Mesendoderm (in vitro differentiated cells): ENCODE data around the gene NAIF1.
A peak's percentile ranks its signal among the peaks of the same experiment; 100 is the strongest.

ENCODE experiments used
- DNase-seq: peaks from one replicate; pipeline ENCODE4 v3.0.0; 2013
- H2AK5ac ChIP-seq: 2 replicates; pipeline ENCODE4 v1.6.1; 2013; ENCODE audit warnings: low read length, inconsistent platforms
- H2BK120ac ChIP-seq: 2 replicates; pipeline ENCODE4 v1.6.1; 2013; ENCODE audit warnings: low read depth, mild to moderate bottlenecking, low read length, moderate library complexity, mixed read lengths
- H2BK15ac ChIP-seq: replicated peaks from 2 replicates; pipeline ENCODE4 v1.6.1; 2013; ENCODE audit warnings: low read depth, mild to moderate bottlenecking, moderate library complexity
- H2BK5ac ChIP-seq: 2 replicates; pipeline ENCODE4 v1.6.1; 2013; ENCODE audit warnings: low read length, inconsistent platforms
- H3K18ac ChIP-seq: 2 replicates; pipeline ENCODE4 v1.6.1; 2013; ENCODE audit warnings: mild to moderate bottlenecking, low read length, mixed read lengths
- H3K23ac ChIP-seq: one replicate; pipeline ENCODE4 v1.6.1; 2013; ENCODE audit warnings: low read length
- H3K27ac ChIP-seq: 2 replicates; pipeline ENCODE4 v1.5.1; 2013; ENCODE audit warnings: low read depth, mild to moderate bottlenecking, inconsistent platforms, low read length, moderate library complexity
- H3K27me3 ChIP-seq: 2 replicates; pipeline ENCODE4 v1.6.1; 2013; ENCODE audit warnings: low read length, control low read depth, mild to moderate bottlenecking, inconsistent platforms; ENCODE audit not compliant: insufficient read depth, poor library complexity
- H3K36me3 ChIP-seq: 2 replicates; pipeline ENCODE4 v1.6.1; 2013; ENCODE audit warnings: low read length, inconsistent platforms; ENCODE audit not compliant: control insufficient read depth, insufficient read depth
- H3K4ac ChIP-seq: one replicate; pipeline ENCODE4 v1.6.1; 2013; ENCODE audit warnings: low read depth, mild to moderate bottlenecking, low read length, moderate library complexity
- H3K4me1 ChIP-seq: 2 replicates; pipeline ENCODE4 v1.6.1; 2013; ENCODE audit warnings: low read depth, low read length, inconsistent platforms; ENCODE audit not compliant: control insufficient read depth
- H3K4me2 ChIP-seq: 2 replicates; pipeline ENCODE4 v1.6.1; 2013; ENCODE audit warnings: low read length
- H3K4me3 ChIP-seq: 2 replicates; pipeline ENCODE4 v1.5.1; 2013; ENCODE audit warnings: mild to moderate bottlenecking, low read length
- H3K56ac ChIP-seq: one replicate; pipeline ENCODE4 v1.6.1; 2013; ENCODE audit warnings: low read length
- H3K79me1 ChIP-seq: 2 replicates; pipeline ENCODE4 v1.6.1; 2013; ENCODE audit warnings: low read length, inconsistent platforms
- H3K79me2 ChIP-seq: 2 replicates; pipeline ENCODE4 v1.6.1; 2013; ENCODE audit warnings: mild to moderate bottlenecking, low read length; ENCODE audit not compliant: control insufficient read depth, insufficient read depth
- H3K9ac ChIP-seq: 2 replicates; pipeline ENCODE4 v1.6.1; 2013; ENCODE audit warnings: low read length, inconsistent platforms
- H4K5ac ChIP-seq: one replicate; pipeline ENCODE4 v1.6.1; 2013; ENCODE audit warnings: low read length
- H4K8ac ChIP-seq: one replicate; pipeline ENCODE4 v1.6.1; 2013; ENCODE audit warnings: low read depth, mild to moderate bottlenecking, control low read depth, low read length, moderate library complexity
- WGBS: extraction: QIAGEN DNeasy Blood & Tissue Kit; methylation state at CpG from one replicate; pipeline ENCODE4 v1.1.7; 2013; ENCODE audit warnings: low lambda C conversion rate, missing lambda C conversion rate; ENCODE audit not compliant: insufficient coverage; ENCODE audit errors: extremely low coverage; 5-methylcytosine and 5-hydroxymethylcytosine counted together

The NAIF1 gene

DNA sequence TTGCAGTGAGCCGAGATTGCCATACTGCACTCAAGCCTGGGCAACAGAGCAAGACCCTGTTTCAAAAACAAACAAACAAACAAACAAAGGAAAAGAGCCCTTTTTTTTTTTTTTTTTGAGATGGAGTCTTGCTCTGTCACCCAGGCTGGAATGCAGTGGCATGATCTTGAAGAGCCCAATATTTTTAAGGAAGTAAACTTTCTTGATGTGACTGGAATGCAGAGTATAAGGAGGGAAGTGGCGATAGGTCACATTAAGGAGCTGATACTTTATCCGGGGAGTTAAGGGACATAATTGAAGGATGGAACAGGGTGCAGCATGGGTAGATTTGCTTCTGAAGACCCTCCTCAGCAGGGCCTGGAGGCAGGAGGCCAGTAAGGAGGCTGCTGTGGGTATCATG is 13.0 kb downstream of the NAIF1 start:
- Histone ChIP-seq H3K79me2 (no peaks in the 10 kb centered on the region), H3K4me1 (peaks cover 17% of the 10 kb centered on the region), H2BK15ac (no peak overlapping the region), H3K27me3 (no peaks in the 10 kb centered on the region), H3K9ac (no peak overlapping the region), H2AK5ac (no peak overlapping the region), H2BK5ac (no peak overlapping the region), H3K36me3 (no peaks in the 10 kb centered on the region), H3K4me3 (no peak overlapping the region), H3K23ac (no peak overlapping the region), H3K56ac (no peak overlapping the region), H2BK120ac (no peak overlapping the region), H3K79me1 (no peaks in the 10 kb centered on the region), H3K4ac (no peak overlapping the region), H4K8ac (no peak overlapping the region), H3K4me2 (no peak overlapping the region), H4K5ac (no peak overlapping the region), H3K18ac (no peak overlapping the region), H3K27ac (no peak overlapping the region)
- WGBS: no CpG with 5 or more reads among the region's 3 CpGs
- no peak for DNase-seq

DNA sequence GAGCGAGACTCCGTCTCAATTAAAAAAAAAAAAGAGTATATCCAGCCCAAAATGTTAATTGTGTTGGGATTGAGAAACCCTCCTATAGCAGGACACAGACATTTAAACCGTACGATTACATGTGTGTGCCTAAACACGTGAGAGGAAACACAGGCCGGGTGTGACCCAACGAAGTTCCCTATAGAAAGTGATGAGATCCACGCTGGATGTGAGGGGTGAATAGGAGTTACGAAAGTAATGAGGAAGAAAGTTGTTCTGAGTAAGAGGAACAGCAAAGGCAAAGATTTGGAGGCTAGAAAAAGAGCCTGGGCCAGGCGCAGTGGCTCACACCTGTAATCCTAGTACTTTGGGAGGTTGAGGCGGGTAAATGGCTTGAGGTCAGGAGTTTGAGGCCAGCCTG is 13.6 kb downstream of the NAIF1 start:
- H4K5ac ChIP-seq: no peak overlapping the region
- H3K27ac ChIP-seq: no peak overlapping the region
- no peak overlapping the region for H2BK15ac ChIP-seq
- no peak overlapping the region for H4K8ac ChIP-seq
- no peak overlapping the region for H2AK5ac ChIP-seq
- H2BK5ac ChIP-seq: no peak overlapping the region
- DNase-seq: no peak
- H3K9ac ChIP-seq: no peak overlapping the region
- H3K23ac ChIP-seq: no peak overlapping the region
- H3K36me3 ChIP-seq: no peaks in the 10 kb centered on the region
- no peak overlapping the region for H3K18ac ChIP-seq
- no peaks in the 10 kb centered on the region for H3K79me2 ChIP-seq
- H3K79me1 ChIP-seq: no peaks in the 10 kb centered on the region
- H3K4me3 ChIP-seq: no peak overlapping the region
- no peak overlapping the region for H3K56ac ChIP-seq
- peaks cover 17% of the 10 kb centered on the region for H3K4me1 ChIP-seq
- H2BK120ac ChIP-seq: no peak overlapping the region
- H3K4ac ChIP-seq: no peak overlapping the region
- no CpG with 5 or more reads among the region's 11 CpGs for WGBS
- H3K27me3 ChIP-seq: no peaks in the 10 kb centered on the region
- H3K4me2 ChIP-seq: no peak overlapping the region

DNA sequence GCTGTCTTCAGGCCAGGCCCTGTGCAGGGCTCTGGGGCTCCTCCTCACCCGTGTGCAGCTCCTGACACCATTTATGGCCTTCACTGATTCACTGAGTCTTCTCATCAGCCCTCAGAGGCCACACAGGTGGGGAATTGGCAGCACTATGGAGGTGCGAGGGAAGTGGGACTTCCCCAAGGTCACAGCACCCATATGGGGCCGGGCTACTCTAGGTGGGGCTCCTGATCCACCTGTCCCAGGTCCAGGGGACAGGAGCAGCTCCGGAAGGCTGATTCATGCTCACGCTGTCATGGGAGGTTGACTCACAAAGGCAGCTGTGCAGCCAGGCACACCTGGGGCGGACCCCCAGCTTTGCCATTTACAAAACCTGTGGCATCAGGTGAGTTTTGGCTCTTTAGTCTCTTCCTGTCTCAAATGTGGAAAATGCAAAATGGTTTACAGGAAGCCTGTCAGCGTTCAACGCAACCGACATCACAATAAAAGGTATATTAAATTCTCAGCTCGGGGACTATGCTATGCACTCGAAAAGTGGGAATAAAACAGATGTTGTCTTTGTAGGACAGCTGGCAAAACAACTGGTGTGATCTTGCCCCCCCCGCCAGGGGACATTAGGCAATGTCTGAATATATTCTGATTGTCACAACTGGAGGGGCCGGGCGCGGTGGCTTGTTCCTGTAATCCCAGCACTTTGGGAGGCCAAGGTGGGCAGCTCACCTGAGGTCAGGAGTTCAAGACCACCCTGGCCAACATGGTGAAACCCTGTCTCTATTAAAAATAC is 15.0 kb downstream of the NAIF1 start:
- H2AK5ac ChIP-seq: no peak overlapping the region
- no peaks in the 10 kb centered on the region for H3K79me2 ChIP-seq
- WGBS: no CpG with 5 or more reads among the region's 15 CpGs
- no peak overlapping the region for H3K23ac ChIP-seq
- H3K9ac ChIP-seq: no peak overlapping the region
- no peak overlapping the region for H3K4ac ChIP-seq
- no peak overlapping the region for H3K18ac ChIP-seq
- H3K27me3 ChIP-seq: no peaks in the 10 kb centered on the region
- no peak overlapping the region for H4K8ac ChIP-seq
- H2BK5ac ChIP-seq: no peak overlapping the region
- no peak overlapping the region for H4K5ac ChIP-seq
- H3K4me3 ChIP-seq: no peak overlapping the region
- peaks cover 12% of the 10 kb centered on the region for H3K4me1 ChIP-seq
- H3K79me1 ChIP-seq: no peaks in the 10 kb centered on the region
- no peak overlapping the region for H3K4me2 ChIP-seq
- H2BK120ac ChIP-seq: no peak overlapping the region
- no peaks in the 10 kb centered on the region for H3K36me3 ChIP-seq
- no peak for DNase-seq
- no peak overlapping the region for H2BK15ac ChIP-seq
- H3K56ac ChIP-seq: no peak overlapping the region
- H3K27ac ChIP-seq: no peak overlapping the region

DNA sequence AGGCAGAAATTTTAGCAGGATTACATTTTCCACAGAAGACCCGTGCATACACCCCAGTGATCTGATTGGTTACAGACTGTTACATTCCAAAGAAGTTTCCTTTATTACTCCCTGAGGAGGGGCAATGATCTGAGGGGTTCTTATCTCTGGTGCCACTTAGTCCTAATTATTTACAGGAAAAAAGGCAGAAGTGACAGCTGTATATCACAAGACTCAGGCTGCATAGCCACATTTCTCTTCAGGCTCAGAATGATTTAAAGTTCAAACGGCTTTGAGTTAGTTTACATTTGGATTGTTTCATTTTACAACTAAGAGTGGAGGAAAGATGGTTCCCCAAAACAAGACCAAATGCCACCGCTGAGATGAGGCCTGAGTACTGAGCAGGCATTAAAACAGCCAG is 17.3 kb downstream of the NAIF1 start:
- no peak overlapping the region for H2BK120ac ChIP-seq
- no CpG with 5 or more reads among the region's 3 CpGs for WGBS
- no peak overlapping the region for H2BK15ac ChIP-seq
- no peaks in the 10 kb centered on the region for H3K79me2 ChIP-seq
- no peak overlapping the region for H3K18ac ChIP-seq
- no peak overlapping the region for H3K9ac ChIP-seq
- H4K8ac ChIP-seq: no peak overlapping the region
- peak; percentile 57 for DNase-seq
- H3K27me3 ChIP-seq: no peaks in the 10 kb centered on the region
- H3K27ac ChIP-seq: no peak overlapping the region
- no peak overlapping the region for H4K5ac ChIP-seq
- H3K4ac ChIP-seq: no peak overlapping the region
- no peak overlapping the region for H3K56ac ChIP-seq
- H2BK5ac ChIP-seq: no peak overlapping the region
- H3K23ac ChIP-seq: no peak overlapping the region
- H3K4me2 ChIP-seq: no peak overlapping the region
- no peaks in the 10 kb centered on the region for H3K4me1 ChIP-seq
- H3K79me1 ChIP-seq: no peaks in the 10 kb centered on the region
- no peak overlapping the region for H3K4me3 ChIP-seq
- H2AK5ac ChIP-seq: no peak overlapping the region
- H3K36me3 ChIP-seq: no peaks in the 10 kb centered on the region

DNA sequence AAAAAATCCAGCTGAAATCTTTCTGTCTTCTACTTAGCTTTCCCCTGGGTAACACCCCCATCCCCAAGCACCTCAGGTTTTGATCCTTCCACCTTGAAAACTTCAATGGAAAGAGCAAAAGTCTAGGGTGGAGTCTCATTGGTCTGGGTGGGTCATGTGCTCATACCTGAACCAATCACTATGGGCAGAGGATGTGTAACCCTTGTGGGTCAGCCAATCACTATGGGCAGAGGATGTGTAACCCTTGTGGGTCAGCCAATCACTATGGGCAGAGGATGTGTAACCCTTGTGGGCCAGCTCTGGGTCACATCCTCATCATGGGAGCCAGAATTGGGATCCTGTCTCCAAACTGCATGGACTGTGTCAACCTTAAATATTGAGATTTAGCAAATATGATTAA is 18.5 kb downstream of the NAIF1 start:
- Histone ChIP-seq H3K23ac (no peak overlapping the region), H2BK5ac (no peak overlapping the region), H4K5ac (no peak overlapping the region), H3K4me1 (no peaks in the 10 kb centered on the region), H3K56ac (no peak overlapping the region), H4K8ac (no peak overlapping the region), H2BK15ac (no peak overlapping the region), H3K9ac (no peak overlapping the region), H3K18ac (no peak overlapping the region), H2AK5ac (no peak overlapping the region), H3K36me3 (no peaks in the 10 kb centered on the region), H3K79me2 (no peaks in the 10 kb centered on the region), H3K4me2 (no peak overlapping the region), H3K4me3 (no peak overlapping the region), H2BK120ac (no peak overlapping the region), H3K79me1 (no peaks in the 10 kb centered on the region), H3K27ac (no peak overlapping the region), H3K27me3 (no peaks in the 10 kb centered on the region), H3K4ac (no peak overlapping the region)
- no peak for DNase-seq

DNA sequence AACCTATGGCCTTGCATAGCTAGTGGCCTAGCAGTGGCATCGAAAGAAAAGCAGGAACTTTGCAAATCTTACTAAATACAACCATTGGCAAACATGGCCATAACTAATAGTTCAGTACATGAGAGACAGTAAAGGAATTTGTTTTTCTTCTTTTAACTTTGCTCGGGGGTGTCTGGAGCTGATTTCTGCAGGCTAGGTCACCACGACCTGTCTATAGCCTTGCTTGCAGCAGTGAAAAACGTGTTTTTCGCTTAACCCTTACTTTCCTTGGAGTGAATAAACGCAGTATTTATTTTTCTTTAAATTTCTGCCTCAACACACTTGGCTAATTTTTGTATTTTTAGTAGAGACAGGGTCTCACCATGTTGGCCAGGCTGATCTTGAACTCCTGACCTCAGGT is 19.9 kb downstream of the NAIF1 start:
- no peak overlapping the region for H3K18ac ChIP-seq
- no peak overlapping the region for H4K5ac ChIP-seq
- no peaks in the 10 kb centered on the region for H3K79me1 ChIP-seq
- DNase-seq: no peak
- no peak overlapping the region for H3K23ac ChIP-seq
- no peak overlapping the region for H3K4me3 ChIP-seq
- H3K27me3 ChIP-seq: no peaks in the 10 kb centered on the region
- no peak overlapping the region for H3K4me2 ChIP-seq
- no peaks in the 10 kb centered on the region for H3K79me2 ChIP-seq
- no peak overlapping the region for H3K27ac ChIP-seq
- no CpG with 5 or more reads among the region's 6 CpGs for WGBS
- H2AK5ac ChIP-seq: no peak overlapping the region
- H3K4ac ChIP-seq: no peak overlapping the region
- no peak overlapping the region for H2BK120ac ChIP-seq
- no peaks in the 10 kb centered on the region for H3K36me3 ChIP-seq
- H3K9ac ChIP-seq: no peak overlapping the region
- H2BK15ac ChIP-seq: no peak overlapping the region
- no peak overlapping the region for H3K56ac ChIP-seq
- H3K4me1 ChIP-seq: no peaks in the 10 kb centered on the region
- no peak overlapping the region for H2BK5ac ChIP-seq
- no peak overlapping the region for H4K8ac ChIP-seq
